Ovary (tissue), 3 donors: ENCODE results near the gene TCTA.

Source experiments
- POLR2A ChIP-seq: fragments of 450-650 bp; IDR thresholded peaks from one replicate; pipeline ENCODE4 v1.6.1; 2017; ENCODE audit warnings: antibody characterized with exemption, mild to moderate bottlenecking, moderate library complexity
- TF ChIP-seq, protein P1 (sequence below), 3 donors: fragments of 450-650 bp in 2 of 3; fragments of 200-600 bp in 1 of 3; IDR thresholded peaks; one replicate each; pipeline versions ENCODE4 v1.5.1 to v1.8.0; 2016 to 2022; ENCODE audit warnings: antibody characterized with exemption in 3 of 3, mild to moderate bottlenecking in 1 of 3
- donor health status: DM: no; HTN: no; CAD: no.

DNA sequence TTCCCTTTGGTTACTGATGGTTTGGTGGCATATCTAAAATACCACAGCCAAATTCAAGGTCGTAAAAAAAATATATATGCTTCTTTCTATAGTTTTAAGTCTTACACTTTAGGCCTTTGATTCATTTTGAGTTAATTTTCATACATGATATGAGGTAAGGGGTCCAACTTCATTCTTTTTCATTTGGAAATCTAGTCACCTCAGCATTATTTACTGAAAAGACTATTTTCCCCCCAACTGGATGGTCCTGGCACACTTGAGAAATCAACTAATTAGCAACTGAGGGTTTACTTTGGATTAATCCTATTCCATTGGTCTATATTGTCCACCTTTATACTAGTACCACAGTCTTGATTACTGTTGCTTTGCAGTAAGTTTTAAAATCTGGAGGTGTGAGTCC is 26.6 kb upstream of the TCTA start:
- TF ChIP-seq, protein P1, sequence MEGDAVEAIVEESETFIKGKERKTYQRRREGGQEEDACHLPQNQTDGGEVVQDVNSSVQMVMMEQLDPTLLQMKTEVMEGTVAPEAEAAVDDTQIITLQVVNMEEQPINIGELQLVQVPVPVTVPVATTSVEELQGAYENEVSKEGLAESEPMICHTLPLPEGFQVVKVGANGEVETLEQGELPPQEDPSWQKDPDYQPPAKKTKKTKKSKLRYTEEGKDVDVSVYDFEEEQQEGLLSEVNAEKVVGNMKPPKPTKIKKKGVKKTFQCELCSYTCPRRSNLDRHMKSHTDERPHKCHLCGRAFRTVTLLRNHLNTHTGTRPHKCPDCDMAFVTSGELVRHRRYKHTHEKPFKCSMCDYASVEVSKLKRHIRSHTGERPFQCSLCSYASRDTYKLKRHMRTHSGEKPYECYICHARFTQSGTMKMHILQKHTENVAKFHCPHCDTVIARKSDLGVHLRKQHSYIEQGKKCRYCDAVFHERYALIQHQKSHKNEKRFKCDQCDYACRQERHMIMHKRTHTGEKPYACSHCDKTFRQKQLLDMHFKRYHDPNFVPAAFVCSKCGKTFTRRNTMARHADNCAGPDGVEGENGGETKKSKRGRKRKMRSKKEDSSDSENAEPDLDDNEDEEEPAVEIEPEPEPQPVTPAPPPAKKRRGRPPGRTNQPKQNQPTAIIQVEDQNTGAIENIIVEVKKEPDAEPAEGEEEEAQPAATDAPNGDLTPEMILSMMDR (IDR thresholded peaks at IDR 0.05): no peak
- no peak for TF ChIP-seq POLR2A
